SJSA1 (cell line): Measurements from ENCODE around the gene FAM193B. TPM values are rescaled to one million over a fixed set of nuclear protein-coding genes. Genes with fewer than 3 reads are reported as not detected.

Experiments used
- DNase-seq, 2 experiments: peaks; one replicate each; pipeline ENCODE4 v3.0.0-alpha.2; 2015 to 2020; ENCODE audit warnings: low spot score in 2 of 2, low read depth in 1 of 2
- H3K27ac ChIP-seq: fragments of 250-450 bp; sonication (Bioruptor Pico); 2 replicates; pipeline ENCODE4 v1.5.1; 2020; ENCODE audit warnings: mild to moderate bottlenecking, moderate library complexity
- H3K27me3 ChIP-seq: fragments of 250-450 bp; sonication (Bioruptor Pico); replicated peaks from 2 replicates; pipeline ENCODE4 v1.5.1; 2020; ENCODE audit warnings: mild to moderate bottlenecking, moderate library complexity
- H3K36me3 ChIP-seq: fragments of 250-450 bp; sonication (Bioruptor Pico); 2 replicates; pipeline ENCODE4 v1.5.1; 2020; ENCODE audit warnings: mild to moderate bottlenecking
- H3K4me1 ChIP-seq: fragments of 250-450 bp; sonication (Bioruptor Pico); replicated peaks from 2 replicates; pipeline ENCODE4 v1.6.1; 2021; ENCODE audit warnings: mild to moderate bottlenecking
- H3K4me3 ChIP-seq: fragments of 250-450 bp; sonication (Bioruptor Pico); 2 replicates; pipeline ENCODE4 v1.5.1; 2020; ENCODE audit warnings: mild to moderate bottlenecking
- H3K9me3 ChIP-seq: fragments of 250-450 bp; sonication (Bioruptor Pico); replicated peaks from 2 replicates; pipeline ENCODE4 v1.5.1; 2020; ENCODE audit warnings: mild to moderate bottlenecking
- total RNA-seq: library from RNA; depleted of rRNA; stranded (reverse); fragments of >200 nt; shearing (Covaris generic); gene quantifications from 2 replicates; pipeline ENCODE4 v1.2.3, GENCODE V29; 2014

FAM193B gene
- total RNA-seq, 1 experiment from 2014 or later = 24.9 TPM

DNA sequence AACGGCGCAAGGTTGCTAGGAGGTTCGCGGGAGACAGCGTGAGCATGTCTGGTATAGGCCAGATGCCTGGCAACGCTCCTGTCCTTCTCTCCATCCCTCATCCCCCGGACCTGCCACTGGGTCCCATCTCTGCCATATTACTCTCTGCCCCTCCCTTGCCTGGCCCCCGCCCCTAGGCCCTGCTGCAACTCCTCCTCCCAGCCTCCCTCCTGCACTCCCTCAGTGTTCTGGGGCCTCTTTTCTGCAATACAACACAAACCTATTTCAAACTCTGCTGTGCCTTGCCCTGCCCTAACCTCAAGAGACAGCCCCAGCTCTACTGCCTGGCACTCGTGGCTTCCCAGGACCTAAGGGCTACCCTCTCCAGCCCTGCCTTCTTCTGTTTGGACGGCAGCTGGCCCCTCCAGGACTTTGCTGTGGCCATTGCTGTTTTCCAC is 72.0 kb downstream of the FAM193B start:
- no peak overlapping the region for H3K4me3 ChIP-seq
- peaks cover 89% of the 10 kb centered on the region for H3K36me3 ChIP-seq
- H3K9me3 ChIP-seq = 0 out of 2 replicates have a peak, but pooled peaks cover 3% of the 10 kb centered on the region
- H3K27me3 ChIP-seq = no peaks in the 10 kb centered on the region
- no peak for DNase-seq
- no peak overlapping the region for H3K27ac ChIP-seq
- H3K4me1 ChIP-seq = peaks cover 19% of the 10 kb centered on the region

DNA sequence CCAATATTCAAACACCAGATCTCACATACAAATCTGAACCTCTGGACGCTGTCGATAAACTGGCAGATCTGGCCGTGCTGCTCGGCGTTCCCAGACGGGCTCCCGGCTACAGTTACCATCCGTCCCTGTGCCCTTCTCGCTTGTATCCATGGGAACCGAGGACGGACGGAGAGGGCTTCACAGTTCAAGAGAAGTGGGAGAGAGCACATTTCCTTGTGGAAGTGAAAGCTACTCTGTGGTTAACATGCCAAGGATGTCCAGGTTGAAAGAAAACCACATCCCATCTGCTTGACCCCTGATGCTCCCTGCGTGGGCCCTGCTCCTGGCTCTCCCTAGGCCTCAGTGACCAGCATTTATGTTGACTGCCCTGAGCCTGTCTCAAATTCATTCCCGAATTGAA is 74.6 kb downstream of the FAM193B start:
- no peak overlapping the region for H3K4me3 ChIP-seq
- H3K36me3 ChIP-seq = peaks cover 63% of the 10 kb centered on the region
- peaks cover 33% of the 10 kb centered on the region for H3K4me1 ChIP-seq
- no peak overlapping the region for H3K27ac ChIP-seq
- H3K9me3 ChIP-seq = 0 out of 2 replicates have a peak, but pooled peaks cover 3% of the 10 kb centered on the region
- DNase-seq = no peak
- H3K27me3 ChIP-seq = no peaks in the 10 kb centered on the region

DNA sequence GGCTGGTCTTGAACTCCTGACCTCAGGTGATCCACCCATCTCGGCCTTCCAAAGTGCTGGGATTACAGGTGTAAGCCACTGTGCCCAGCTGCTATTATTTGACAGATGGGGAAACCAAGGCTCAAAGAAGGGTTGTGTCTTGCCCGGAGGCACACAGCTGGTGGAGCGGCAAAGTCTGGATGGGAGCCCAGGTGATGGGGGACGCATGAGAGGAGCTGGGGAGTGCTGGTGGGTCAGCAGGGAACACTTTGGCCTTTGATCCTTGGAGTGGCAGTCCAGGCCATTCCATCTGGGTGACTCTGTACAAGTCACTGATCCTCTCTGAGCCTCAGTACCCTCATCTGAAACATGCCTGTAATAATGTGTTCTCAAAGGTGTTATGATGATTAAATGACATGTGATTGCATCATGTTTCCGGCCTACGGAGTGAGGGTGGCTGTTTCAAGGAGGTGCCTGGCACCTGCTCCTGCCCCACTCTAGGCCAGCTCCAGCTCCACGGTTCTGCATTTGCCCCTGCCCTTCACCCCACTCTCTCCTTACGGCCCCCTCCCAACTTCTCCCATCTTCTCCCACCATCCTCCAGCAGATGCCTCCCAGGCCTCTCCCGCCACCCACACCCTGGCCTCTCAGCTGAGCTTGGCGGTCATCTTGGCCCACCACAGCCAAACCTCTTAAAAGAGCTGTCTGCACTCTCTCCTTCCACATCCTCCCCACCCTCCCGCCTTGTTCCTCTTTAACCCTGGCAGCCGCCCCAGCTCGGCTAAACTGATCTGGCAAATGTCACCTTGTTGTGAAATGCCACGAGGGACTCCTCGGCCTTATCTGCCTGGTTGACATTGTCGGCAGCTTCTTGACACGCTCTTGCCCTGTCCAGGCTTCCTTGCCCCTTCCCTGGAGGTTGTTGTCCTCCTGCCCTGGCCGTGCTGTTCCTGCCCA is 75.4 kb downstream of the FAM193B start:
- no peaks in the 10 kb centered on the region for H3K9me3 ChIP-seq
- no peaks in the 10 kb centered on the region for H3K27me3 ChIP-seq
- no peak overlapping the region for H3K4me3 ChIP-seq
- no peak overlapping the region for H3K27ac ChIP-seq
- H3K36me3 ChIP-seq = peaks cover 55% of the 10 kb centered on the region
- peaks cover 27% of the 10 kb centered on the region for H3K4me1 ChIP-seq
- DNase-seq = no peak

DNA sequence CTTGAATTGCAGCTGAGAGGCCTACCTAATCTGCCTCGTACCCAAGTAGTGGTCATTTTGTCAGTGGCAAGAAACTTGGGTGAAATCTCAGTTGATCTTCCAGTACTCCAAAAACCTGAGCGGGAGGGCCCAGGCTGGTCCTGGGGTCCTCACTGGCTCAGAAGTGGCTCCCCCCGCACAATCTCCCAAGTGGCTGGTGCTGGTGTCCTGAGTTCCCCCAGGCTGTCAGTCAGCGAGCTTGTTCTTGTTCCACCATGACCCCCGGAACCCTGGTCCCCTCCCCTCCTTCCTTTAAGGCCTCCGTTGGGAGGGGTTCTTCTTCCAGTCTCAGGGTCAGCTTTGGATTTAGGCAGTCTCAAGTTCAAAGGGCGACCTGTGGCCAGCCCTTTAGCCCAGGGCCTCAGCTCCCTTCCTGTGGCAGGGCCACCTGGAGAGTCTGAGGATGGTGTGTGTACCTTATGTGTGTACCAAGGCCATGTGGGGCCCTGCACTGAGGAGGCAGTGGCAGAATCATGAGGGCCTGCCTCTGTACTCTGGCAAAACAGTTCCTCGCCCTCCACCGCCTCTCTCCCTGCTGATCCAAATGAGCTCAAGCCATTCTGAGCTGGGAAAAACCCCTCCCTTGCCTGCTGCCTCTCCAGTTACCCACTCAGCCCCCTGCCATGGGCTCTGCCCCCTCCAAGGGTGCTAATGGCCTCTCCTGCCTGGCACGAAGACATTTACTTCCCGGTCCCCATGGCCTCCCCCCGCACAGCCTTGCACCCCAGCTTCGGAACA is 76.5 kb downstream of the FAM193B start:
- no peaks in the 10 kb centered on the region for H3K9me3 ChIP-seq
- DNase-seq = no peak
- H3K27me3 ChIP-seq = no peaks in the 10 kb centered on the region
- H3K4me1 ChIP-seq = peaks cover 27% of the 10 kb centered on the region
- H3K27ac ChIP-seq = no peak overlapping the region
- H3K36me3 ChIP-seq = peaks cover 46% of the 10 kb centered on the region
- no peak overlapping the region for H3K4me3 ChIP-seq

DNA sequence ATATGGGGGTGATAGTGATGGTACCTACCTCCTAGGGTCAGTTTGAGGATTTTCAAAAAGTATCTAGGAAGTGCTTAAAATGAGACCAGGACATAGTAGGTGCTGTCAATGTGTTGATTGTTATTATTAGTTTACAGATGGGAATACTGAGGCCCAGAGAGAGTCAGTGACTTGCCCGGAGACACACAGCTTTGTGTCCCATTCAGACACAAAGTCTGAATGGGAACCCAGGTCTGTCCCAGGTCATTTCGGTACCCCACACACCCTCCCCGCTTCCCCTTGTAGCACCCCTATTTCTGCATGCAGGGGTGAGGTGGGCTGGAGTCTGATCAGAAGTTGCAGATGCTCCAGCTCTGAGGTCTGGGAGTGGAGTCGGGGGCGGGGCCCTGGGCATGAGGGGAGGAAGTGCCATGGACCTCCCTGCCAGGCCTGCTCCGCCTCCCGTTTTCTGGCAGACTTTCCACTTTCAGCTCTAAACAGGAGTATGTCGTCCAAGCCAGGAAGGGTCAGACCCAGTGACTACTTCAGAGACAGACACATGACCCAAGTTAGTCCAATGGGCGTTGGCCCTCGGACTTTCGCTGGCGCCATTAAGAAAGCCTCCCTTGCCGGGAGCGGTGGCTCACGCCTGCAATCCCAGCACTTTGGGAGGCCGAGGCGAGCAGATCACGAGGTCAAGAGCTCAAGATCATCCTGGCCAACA is 77.7 kb downstream of the FAM193B start:
- no peaks in the 10 kb centered on the region for H3K27me3 ChIP-seq
- H3K27ac ChIP-seq = no peak overlapping the region
- H3K36me3 ChIP-seq = peaks cover 48% of the 10 kb centered on the region
- H3K4me3 ChIP-seq = no peak overlapping the region
- peaks cover 36% of the 10 kb centered on the region for H3K4me1 ChIP-seq
- no peaks in the 10 kb centered on the region for H3K9me3 ChIP-seq
- DNase-seq = peak; percentile 77 to 95

DNA sequence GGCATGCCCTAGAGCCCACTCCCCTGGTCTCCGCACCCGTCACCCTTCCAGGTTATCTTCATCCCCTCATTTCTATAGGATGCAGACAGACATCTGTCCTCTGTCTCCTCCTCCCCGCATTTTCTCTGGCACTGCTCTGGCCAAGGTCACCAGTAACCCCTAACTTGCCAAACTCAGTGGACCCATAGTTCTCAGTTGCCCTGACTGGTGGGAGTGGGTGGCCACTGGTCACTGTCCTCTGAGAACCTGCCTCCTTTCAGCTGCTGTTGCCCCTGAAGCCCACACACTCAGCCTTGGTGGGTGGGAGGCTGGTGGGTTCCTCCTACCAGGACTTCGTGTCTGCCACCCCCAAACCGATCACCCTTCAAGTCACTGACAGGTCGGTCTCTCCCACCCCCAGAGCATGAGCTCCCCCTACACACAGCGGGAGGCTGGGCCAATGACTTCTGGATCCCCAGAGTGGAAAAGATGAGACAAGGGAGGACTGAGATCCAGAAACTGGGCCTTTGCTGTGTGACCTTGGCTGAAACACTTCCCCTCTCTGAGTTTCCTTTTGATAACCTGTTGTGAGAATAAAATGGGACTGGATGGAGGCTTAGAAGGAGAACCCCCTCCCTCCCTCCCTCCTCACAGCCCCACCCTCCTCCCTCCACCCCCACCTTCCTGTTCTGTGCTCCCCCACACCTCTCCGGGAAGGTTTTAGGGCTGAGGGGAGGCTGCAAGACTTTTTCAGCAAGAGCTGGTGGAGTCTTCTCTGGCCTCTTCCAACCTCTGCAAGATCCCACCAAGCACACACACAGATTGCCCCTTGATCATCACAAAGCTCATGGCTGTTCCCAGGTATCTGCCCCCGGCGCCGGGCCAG is 78.6 kb downstream of the FAM193B start:
- Histone ChIP-seq H3K9me3 (no peaks in the 10 kb centered on the region), H3K27me3 (no peaks in the 10 kb centered on the region), H3K27ac (no peak overlapping the region), H3K36me3 (peaks cover 49% of the 10 kb centered on the region), H3K4me3 (no peak overlapping the region), H3K4me1 (peaks cover 37% of the 10 kb centered on the region)
- DNase-seq = no peak

DNA sequence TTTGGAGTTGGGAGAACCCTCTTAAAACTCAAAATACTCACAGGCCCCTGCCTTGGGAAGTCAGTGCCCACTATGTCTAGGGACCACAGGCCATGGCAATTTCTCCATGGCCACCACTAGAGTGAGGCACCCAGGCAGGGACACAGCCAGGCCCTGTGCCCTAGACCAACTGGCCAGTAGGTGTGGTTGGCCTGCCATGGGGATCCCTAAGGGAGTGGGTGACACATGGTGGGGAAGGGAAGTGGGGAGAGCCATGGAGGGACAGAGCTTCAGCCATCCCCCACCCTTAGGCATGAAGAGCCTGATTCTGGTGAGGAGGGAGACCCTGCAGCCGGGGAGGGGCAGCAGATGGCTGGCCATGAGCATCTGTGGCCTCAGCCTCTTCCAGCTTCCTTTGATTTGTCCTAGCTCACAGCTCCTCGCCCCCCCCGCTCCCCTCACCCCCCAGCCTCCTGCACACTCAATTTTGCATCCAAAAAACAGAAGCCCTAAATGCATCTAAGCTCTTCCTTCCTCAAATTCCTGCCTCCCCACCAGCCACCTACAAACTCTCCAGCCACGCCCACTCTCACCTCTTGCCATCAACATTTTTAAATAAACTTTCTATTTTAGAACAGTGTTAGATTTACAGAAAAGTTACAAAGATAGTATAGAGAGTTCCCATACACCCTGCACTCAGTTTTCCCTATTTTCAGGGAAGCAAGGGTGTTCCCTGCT is 79.4 kb downstream of the FAM193B start:
- no peak for DNase-seq
- Histone ChIP-seq H3K27ac (no peak overlapping the region), H3K4me1 (peaks cover 45% of the 10 kb centered on the region), H3K9me3 (no peaks in the 10 kb centered on the region), H3K4me3 (no peak overlapping the region), H3K36me3 (peaks cover 55% of the 10 kb centered on the region), H3K27me3 (no peaks in the 10 kb centered on the region)

DNA sequence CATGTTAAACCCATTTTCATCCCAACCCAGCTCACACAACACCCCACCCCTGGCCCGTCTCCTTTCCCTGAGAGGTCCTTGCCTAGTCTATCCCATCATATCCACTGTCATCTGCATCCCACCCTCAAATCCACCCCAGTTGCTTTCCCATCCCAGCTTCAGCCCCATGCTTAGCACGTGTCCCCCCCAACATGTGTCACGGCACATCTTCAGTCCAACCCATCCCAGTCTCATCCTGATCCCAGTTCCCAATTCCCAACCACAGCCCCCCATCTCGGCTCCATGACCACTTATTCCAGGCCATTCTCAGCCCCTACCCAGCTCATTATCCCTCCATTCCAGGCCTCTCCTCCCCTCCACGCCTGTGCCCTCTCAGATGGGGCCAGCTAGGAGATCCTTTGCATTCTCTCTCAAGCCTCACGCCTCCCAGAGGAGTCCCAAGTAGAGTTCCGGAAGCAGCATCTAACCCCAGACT is 80.3 kb downstream of the FAM193B start:
- Histone ChIP-seq H3K4me1 (peaks cover 55% of the 10 kb centered on the region), H3K27me3 (no peaks in the 10 kb centered on the region), H3K27ac (no peak overlapping the region), H3K9me3 (no peaks in the 10 kb centered on the region), H3K4me3 (no peak overlapping the region), H3K36me3 (peaks cover 54% of the 10 kb centered on the region)
- no peak for DNase-seq

DNA sequence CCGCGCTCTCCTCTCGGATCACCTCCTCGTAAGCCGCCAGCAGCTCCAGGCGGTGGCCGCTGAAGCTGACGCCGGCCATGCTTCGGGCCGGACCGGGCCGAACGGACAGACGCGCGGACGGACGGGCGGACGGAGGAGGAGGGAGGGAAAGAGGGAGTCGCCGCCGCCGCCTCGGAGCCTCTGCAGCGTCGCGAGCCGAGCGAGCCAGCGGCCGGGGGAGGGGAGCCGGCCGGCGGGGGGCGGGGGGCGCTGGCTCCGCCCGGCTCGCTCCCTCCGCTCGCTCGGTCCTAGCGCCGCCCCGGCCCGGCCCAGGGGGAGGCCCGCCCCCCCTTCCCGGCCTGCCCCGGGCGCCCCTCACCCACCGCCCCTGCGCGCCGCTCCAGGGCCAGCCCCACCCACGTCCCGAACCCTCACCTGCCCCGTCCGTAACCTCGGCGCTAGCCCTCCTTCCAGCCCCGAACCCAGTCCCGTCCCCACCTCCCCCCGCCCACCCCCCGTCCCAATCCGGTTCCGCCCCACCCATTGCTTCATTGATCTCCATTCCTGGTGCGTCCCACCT is 80.8 kb downstream of the FAM193B start, which contains the start of gene DBN1:
Gene DBN1 (minus strand): TSS at position 192 of the 559 bp plus-strand sequence. CDS start 113 bp downstream, at position 79.
- Histone ChIP-seq H3K36me3 (peaks cover 54% of the 10 kb centered on the region), H3K9me3 (no peaks in the 10 kb centered on the region), H3K27me3 (no peaks in the 10 kb centered on the region), H3K4me3 (peak within 1 kb of the TSS; percentile 78), H3K4me1 (peaks cover 60% of the 10 kb centered on the region), H3K27ac (no peak within 1 kb of the TSS; the same call in 1 of the 2 replicates)
- DNase-seq = no peak

DNA sequence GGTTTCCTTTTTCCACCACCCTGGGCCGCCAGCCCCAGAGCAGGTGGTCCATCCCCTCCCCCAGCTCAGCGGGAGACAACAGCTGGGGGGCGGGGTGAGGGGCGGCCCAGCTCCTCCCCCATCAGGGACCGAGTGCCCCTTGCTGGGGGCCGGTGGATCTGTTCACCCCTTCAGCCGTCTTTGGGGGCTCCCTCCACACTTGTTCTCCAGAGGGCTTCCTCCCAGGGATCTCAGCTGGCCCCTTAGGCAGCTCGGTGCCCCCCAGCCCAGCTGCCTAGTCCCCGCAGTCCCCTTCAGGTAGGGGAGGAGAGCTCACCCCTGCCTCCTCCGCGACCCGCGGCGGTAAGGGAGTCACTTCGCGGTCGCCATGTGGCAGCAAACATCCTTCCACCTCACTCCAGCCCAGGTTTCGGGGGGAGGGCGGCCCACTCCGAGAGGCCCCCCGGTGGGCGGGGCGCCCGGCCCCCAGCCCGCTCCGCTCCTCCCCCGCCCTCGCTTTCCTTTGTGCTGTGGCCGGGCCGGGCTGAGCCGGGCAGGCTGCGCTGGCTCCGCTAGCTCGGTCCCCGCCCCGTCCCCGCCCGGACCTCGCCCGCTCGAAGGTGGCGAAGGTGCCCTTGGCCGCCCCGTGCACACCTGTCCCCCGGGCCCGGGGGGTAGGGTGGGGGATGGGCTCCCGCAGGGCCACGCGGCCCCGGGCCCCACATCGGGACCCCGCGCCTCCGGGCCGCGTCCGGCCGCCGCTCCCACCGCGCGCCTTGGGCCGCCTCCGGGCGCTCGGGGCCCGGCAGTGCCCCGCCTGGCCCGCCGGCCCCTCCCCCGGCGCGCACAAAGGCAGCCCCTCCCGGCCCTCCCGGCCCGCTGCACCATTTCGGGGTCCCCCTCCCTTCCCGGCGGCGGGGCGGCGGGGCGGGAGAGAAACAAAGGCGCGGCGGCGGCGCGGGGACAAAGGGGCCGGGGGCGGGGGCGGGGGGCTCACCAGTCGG is 81.6 kb downstream of the FAM193B start:
- no peak for DNase-seq

More for the DNA sequence above, 81.6 kb downstream of the FAM193B start:
- H3K27me3 ChIP-seq = no peaks in the 10 kb centered on the region
- peak overlapping the region; percentile 78 for H3K4me3 ChIP-seq
- H3K4me1 ChIP-seq = peaks cover 63% of the 10 kb centered on the region
- H3K27ac ChIP-seq = no peak overlapping the region; the same call in 1 of the 2 replicates
- peaks cover 52% of the 10 kb centered on the region for H3K36me3 ChIP-seq
- H3K9me3 ChIP-seq = no peaks in the 10 kb centered on the region
